IMR-90 (cell line): Measurements from ENCODE around the gene ZNF350. TPM values are rescaled to one million over a fixed set of nuclear protein-coding genes. Genes with fewer than 3 reads are reported as not detected.

ENCODE experiments used
- ATAC-seq: fragments of 200-7000 bp; cut with Tn5 transposase; 2 replicates; pipeline ENCODE4 v1.9.1; 2020; ENCODE audit warnings: low read depth, mild to moderate bottlenecking, moderate library complexity
- BruUV-seq: library from RNA; stranded (reverse); fragments of 400-500 nt; replicated peaks from 2 replicates; lab custom pipeline; 2021; lab: Mats Ljungman, UMichigan
- CTCF ChIA-PET: fragments of 300-600 bp; formaldehyde crosslinking; extraction: SDS; loops from one replicate; lab custom pipeline; 2021; ENCODE audit warnings: antibody characterized with exemption; lab: Yijun Ruan, JAX
- POLR2A ChIA-PET: fragments of 300-600 bp; sonication (Branson Sonifier 250); formaldehyde crosslinking; loops from one replicate; lab custom pipeline; 2022; ENCODE audit warnings: antibody characterized with exemption; ENCODE audit not compliant: unreplicated experiment; lab: Charles Lee
- DNase-seq: peaks from one replicate; pipeline ENCODE4 v3.0.0; 2013
- H2AFZ ChIP-seq: replicated peaks from 2 replicates; pipeline ENCODE3; 2013; ENCODE audit warnings: low read length, mild to moderate bottlenecking; ENCODE audit not compliant: poor library complexity
- H2AK5ac ChIP-seq: 2 replicates; pipeline ENCODE4 v1.6.1; 2013; ENCODE audit warnings: low read depth, low read length, inconsistent platforms
- H2AK9ac ChIP-seq: replicated peaks from 2 replicates; pipeline ENCODE3; 2013; ENCODE audit warnings: mild to moderate bottlenecking, low read depth, low read length, moderate library complexity; ENCODE audit not compliant: poor library complexity
- H2BK120ac ChIP-seq: 2 replicates; pipeline ENCODE4 v1.6.1; 2013; ENCODE audit warnings: low read depth, low read length, inconsistent platforms
- H2BK15ac ChIP-seq: 3 replicates; pipeline ENCODE4 v1.6.1; 2013; ENCODE audit warnings: low read depth, low read length, inconsistent platforms
- H2BK20ac ChIP-seq: 2 replicates; pipeline ENCODE4 v1.6.1; 2013; ENCODE audit warnings: low read depth, mild to moderate bottlenecking, inconsistent platforms, low read length, moderate library complexity
- H2BK5ac ChIP-seq: 2 replicates; pipeline ENCODE4 v1.6.1; 2013; ENCODE audit warnings: mild to moderate bottlenecking, low read depth, low read length, inconsistent platforms; ENCODE audit not compliant: poor library complexity, severe bottlenecking
- H3K14ac ChIP-seq: replicated peaks from 2 replicates; pipeline ENCODE4 v1.6.1; 2013; ENCODE audit warnings: low read depth, low read length, inconsistent platforms
- H3K18ac ChIP-seq: 2 replicates; pipeline ENCODE4 v1.6.1; 2013; ENCODE audit warnings: low read depth, low read length, control low read depth
- H3K23ac ChIP-seq: 2 replicates; pipeline ENCODE4 v1.6.1; 2013; ENCODE audit warnings: low read depth, low read length, inconsistent platforms
- H3K27ac ChIP-seq: 2 replicates; pipeline ENCODE4 v1.5.1; 2013; ENCODE audit warnings: mild to moderate bottlenecking, control low read depth, low read length; ENCODE audit not compliant: insufficient read depth
- H3K27me3 ChIP-seq: 2 replicates; pipeline ENCODE4 v1.6.1; 2013; ENCODE audit warnings: low read length; ENCODE audit not compliant: control insufficient read depth, insufficient read depth
- H3K36me3 ChIP-seq: 2 replicates; pipeline ENCODE4 v1.6.1; 2013; ENCODE audit warnings: low read length, mixed read lengths; ENCODE audit not compliant: control insufficient read depth, insufficient read depth
- H3K4ac ChIP-seq: 2 replicates; pipeline ENCODE4 v1.6.1; 2013; ENCODE audit warnings: low read depth, low read length, inconsistent platforms
- H3K4me1 ChIP-seq: 2 replicates; pipeline ENCODE4 v1.6.1; 2013; ENCODE audit warnings: low read length, mixed read lengths; ENCODE audit not compliant: control insufficient read depth, insufficient read depth
- H3K4me2 ChIP-seq: 2 replicates; pipeline ENCODE4 v1.6.1; 2013; ENCODE audit warnings: low read depth, mild to moderate bottlenecking, control low read depth, low read length, moderate library complexity
- H3K4me3 ChIP-seq: 2 replicates; pipeline ENCODE4 v1.5.1; 2013; ENCODE audit warnings: low read depth, mild to moderate bottlenecking, control low read depth, low read length, moderate library complexity; ENCODE audit not compliant: insufficient read depth
- H3K56ac ChIP-seq: 2 replicates; pipeline ENCODE4 v1.6.1; 2013; ENCODE audit warnings: low read length, inconsistent platforms; ENCODE audit not compliant: insufficient read depth; ENCODE audit errors: extremely low read depth
- H3K79me1 ChIP-seq, 2 experiments: 2 replicates each; pipeline ENCODE4 v1.6.1; 2013; ENCODE audit warnings: low read length in 2 of 2, inconsistent platforms in 1 of 2, low read depth in 1 of 2
- H3K9ac ChIP-seq: 2 replicates; pipeline ENCODE4 v1.6.1; 2013; ENCODE audit warnings: low read depth, low read length, control low read depth
- H3K9me1 ChIP-seq: 2 replicates; pipeline ENCODE4 v1.6.1; 2013; ENCODE audit warnings: low read length, inconsistent platforms; ENCODE audit not compliant: insufficient read depth
- H3K9me3 ChIP-seq: 2 replicates; pipeline ENCODE4 v1.6.1; 2013; ENCODE audit warnings: low read length; ENCODE audit not compliant: control insufficient read depth, insufficient read depth
- H4K20me1 ChIP-seq: 2 replicates; pipeline ENCODE4 v1.6.1; 2013; ENCODE audit warnings: low read length, inconsistent platforms; ENCODE audit not compliant: insufficient read depth
- H4K5ac ChIP-seq: 2 replicates; pipeline ENCODE4 v1.6.1; 2013; ENCODE audit warnings: mild to moderate bottlenecking, low read depth, low read length, control low read depth
- H4K8ac ChIP-seq, 2 experiments: 2 replicates each; pipeline ENCODE4 v1.6.1; 2013; ENCODE audit warnings: low read depth in 2 of 2, low read length in 2 of 2, control low read depth in 1 of 2, inconsistent platforms in 1 of 2
- H4K91ac ChIP-seq: 2 replicates; pipeline ENCODE4 v1.6.1; 2013; ENCODE audit warnings: low read depth, low read length, inconsistent platforms; ENCODE audit not compliant: insufficient read depth
- BHLHE40 ChIP-seq: fragments of 150-350 bp; IDR thresholded peaks from 2 replicates; pipeline ENCODE4 v1.6.1; 2016; ENCODE audit warnings: mild to moderate bottlenecking, low read depth, low read length
- CEBPB ChIP-seq: IDR thresholded peaks from 2 replicates; pipeline ENCODE4 v1.6.1; 2012; ENCODE audit warnings: low read depth, low read length, improper control_type of control experiment
- CHD1 ChIP-seq: IDR thresholded peaks from 2 replicates; pipeline ENCODE4 v1.6.1; 2012; ENCODE audit warnings: low read depth, low read length, improper control_type of control experiment
- CTCF ChIP-seq: conservative IDR thresholded peaks from 2 replicates; pipeline ENCODE4 v1.5.1; 2012; ENCODE audit warnings: mild to moderate bottlenecking, low read depth, low read length, improper control_type of control experiment
- FOS ChIP-seq: fragments of 150-350 bp; IDR thresholded peaks from 2 replicates; pipeline ENCODE4 v1.6.1; 2016; ENCODE audit warnings: low read depth, low read length
- MAFK ChIP-seq: IDR thresholded peaks from 2 replicates; pipeline ENCODE4 v1.6.1; 2012; ENCODE audit warnings: low read depth, low read length, improper control_type of control experiment
- MAZ ChIP-seq: IDR thresholded peaks from 2 replicates; pipeline ENCODE4 v1.6.1; 2012; ENCODE audit warnings: low read depth, mild to moderate bottlenecking, low read length, improper control_type of control experiment, moderate library complexity, borderline replicate concordance
- NFE2L2 ChIP-seq: fragments of 150-350 bp; IDR thresholded peaks from 2 replicates; pipeline ENCODE4 v1.6.1; 2016; ENCODE audit warnings: low read depth, mild to moderate bottlenecking, low read length
- POLR2A ChIP-seq: IDR thresholded peaks from 2 replicates; pipeline ENCODE4 v1.6.1; 2012; ENCODE audit warnings: mild to moderate bottlenecking, low read depth, low read length
- RAD21 ChIP-seq: IDR thresholded peaks from 2 replicates; pipeline ENCODE4 v1.6.1; 2012; ENCODE audit warnings: low read length, improper control_type of control experiment
- RFX5 ChIP-seq: IDR thresholded peaks from 2 replicates; pipeline ENCODE4 v1.8.0; 2012; ENCODE audit warnings: low read depth, mild to moderate bottlenecking, low read length, moderate library complexity
- SMC3 ChIP-seq: fragments of 150-350 bp; IDR thresholded peaks from 2 replicates; pipeline ENCODE4 v1.6.1; 2016; ENCODE audit warnings: low read depth, mild to moderate bottlenecking, antibody characterized with exemption, low read length, moderate library complexity
- USF2 ChIP-seq: fragments of 150-350 bp; IDR thresholded peaks from 2 replicates; pipeline ENCODE4 v1.6.1; 2017; ENCODE audit warnings: mild to moderate bottlenecking, antibody characterized with exemption, low read length, low read depth
- WGBS, 2 experiments: methylation state at CpG; one replicate each; pipeline versions ENCODE4 v1.1.5 to v1.1.7; 2013; ENCODE audit warnings: missing lambda C conversion rate in 2 of 2; ENCODE audit not compliant: insufficient read length in 1 of 2; ENCODE audit errors: extremely low coverage in 2 of 2; 5-methylcytosine and 5-hydroxymethylcytosine counted together
- dilution Hi-C: fragments of 300-500 bp; cut with HindIII; formaldehyde crosslinking; loops from one replicate; pipeline ENCODE4 v1.14.3; 2018; ENCODE audit warnings: low sequenced_read_pairs; ENCODE audit not compliant: unreplicated experiment
- in situ Hi-C: fragments of 300-500 bp; cut with MboI; formaldehyde crosslinking; loops from 3 replicates; pipeline ENCODE4 v1.14.3; 2019; ENCODE audit warnings: low sequenced_read_pairs, inconsistent platforms, mixed read lengths
- intact Hi-C: fragments of 100-400 bp; cut with micrococcal nuclease; formaldehyde crosslinking; loops from 2 replicates; pipeline ENCODE4 v1.10.0; 2022
- polyA plus RNA-seq, 3 experiments: library from polyadenylated mRNA; depleted of rRNA; stranded (reverse); fragments of >200 nt; gene quantifications; 2 replicates each; pipeline ENCODE4 v1.2.3, GENCODE V29; 2012; ENCODE audit warnings: low replicate concordance in 1 of 3
- total RNA-seq: library from RNA; depleted of rRNA; stranded (reverse); fragments of >200 nt; gene quantifications from 2 replicates; pipeline ENCODE4 v1.2.3, GENCODE V29; 2012
- TF ChIP-seq, protein P1 (sequence below): fragments of 150-350 bp; IDR thresholded peaks from 2 replicates; pipeline ENCODE4 v1.6.1; 2016; ENCODE audit warnings: low read depth, mild to moderate bottlenecking, low read length, moderate library complexity, borderline replicate concordance

ZNF350 gene
- total and polyA plus RNA-seq, 2 of the 4 experiments (the other 2 are of a cell fraction) = 4.7 to 14.0 TPM

DNA sequence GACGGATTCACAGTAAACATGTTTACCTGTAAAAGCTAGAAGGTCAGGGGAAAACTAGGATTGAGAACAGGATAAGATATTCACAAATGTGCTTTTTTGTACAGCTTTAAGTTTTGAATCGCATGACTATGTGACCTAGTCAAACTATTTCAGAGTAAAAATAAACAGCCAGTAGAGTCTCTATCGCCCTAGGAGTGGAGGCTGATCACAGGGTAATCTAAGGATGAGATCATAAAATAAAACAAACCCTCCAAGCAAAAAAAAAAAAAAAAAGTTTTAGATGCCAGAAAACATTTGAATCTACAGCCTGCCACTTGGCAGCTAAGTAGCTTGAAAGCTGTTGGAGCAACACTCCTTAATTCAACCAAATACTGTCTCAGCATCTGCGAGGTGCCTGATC is 26.8 kb downstream of the ZNF350 start:
- dilution Hi-C loops = no loop called here
- CTCF ChIA-PET = no interaction called here
- in situ Hi-C loops = no loop called here

More for the DNA sequence above, 26.8 kb downstream of the ZNF350 start:
- WGBS, 2 experiments = no CpG with 5 or more reads among the region's 4 CpGs
- no peak overlapping the region for H3K27ac ChIP-seq
- H3K27me3 ChIP-seq = no peaks in the 10 kb centered on the region
- H2AK5ac ChIP-seq = no peak overlapping the region
- no peaks in the 10 kb centered on the region for H4K20me1 ChIP-seq
- no peak overlapping the region for H3K9ac ChIP-seq
- H2BK5ac ChIP-seq = no peak overlapping the region
- intact Hi-C loops = no loop called here
- no peak overlapping the region for H3K4me3 ChIP-seq
- no peak overlapping the region for H3K4me2 ChIP-seq
- peaks cover 8% of the 10 kb centered on the region for H3K9me3 ChIP-seq
- H3K4ac ChIP-seq = no peak overlapping the region
- no peak overlapping the region for H2BK120ac ChIP-seq
- no peak overlapping the region for H2BK20ac ChIP-seq
- DNase-seq = peak; percentile 42
- no peak overlapping the region for H4K8ac ChIP-seq
- H4K5ac ChIP-seq = no peak overlapping the region
- H3K23ac ChIP-seq = no peak overlapping the region
- POLR2A ChIA-PET = no interaction called here
- peaks cover 2% of the 10 kb centered on the region; the same call in 1 of the 2 replicates for H3K4me1 ChIP-seq
- H3K9me1 ChIP-seq = no peaks in the 10 kb centered on the region
- BruUV-seq = no TSS peak
- no peak overlapping the region for H4K91ac ChIP-seq
- H3K14ac ChIP-seq = no peak overlapping the region
- TF ChIP-seq SMC3 = no peak
- no peak for TF ChIP-seq CTCF
- no peak for TF ChIP-seq MAZ
- TF ChIP-seq CHD1 = no peak
- no peak for TF ChIP-seq MAFK
- no peak for TF ChIP-seq RFX5
- no peak for TF ChIP-seq CEBPB
- TF ChIP-seq FOS = no peak
- TF ChIP-seq, protein P1, sequence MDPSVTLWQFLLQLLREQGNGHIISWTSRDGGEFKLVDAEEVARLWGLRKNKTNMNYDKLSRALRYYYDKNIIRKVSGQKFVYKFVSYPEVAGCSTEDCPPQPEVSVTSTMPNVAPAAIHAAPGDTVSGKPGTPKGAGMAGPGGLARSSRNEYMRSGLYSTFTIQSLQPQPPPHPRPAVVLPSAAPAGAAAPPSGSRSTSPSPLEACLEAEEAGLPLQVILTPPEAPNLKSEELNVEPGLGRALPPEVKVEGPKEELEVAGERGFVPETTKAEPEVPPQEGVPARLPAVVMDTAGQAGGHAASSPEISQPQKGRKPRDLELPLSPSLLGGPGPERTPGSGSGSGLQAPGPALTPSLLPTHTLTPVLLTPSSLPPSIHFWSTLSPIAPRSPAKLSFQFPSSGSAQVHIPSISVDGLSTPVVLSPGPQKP = no peak
- TF ChIP-seq BHLHE40 = no peak
- no peak for TF ChIP-seq USF2
- no peak for TF ChIP-seq NFE2L2
- TF ChIP-seq POLR2A = no peak
- no peak for TF ChIP-seq RAD21
- no peak overlapping the region for H3K56ac ChIP-seq
- H3K79me1 ChIP-seq = no peaks in the 10 kb centered on the region; a peak in 1 of 4 replicates
- ATAC-seq = peak; percentile 94
- no peak overlapping the region for H3K18ac ChIP-seq
- no peak overlapping the region for H2AFZ ChIP-seq
- peaks cover 2% of the 10 kb centered on the region; the same call in 1 of the 2 replicates for H3K36me3 ChIP-seq
- no peak overlapping the region for H2AK9ac ChIP-seq
- no peak overlapping the region for H2BK15ac ChIP-seq
